Keratinocyte (primary cell): Measurements from ENCODE around the gene ART4. TPM values are rescaled to one million over a fixed set of nuclear protein-coding genes. Genes with fewer than 3 reads are reported as not detected.

Experiments used
- DNase-seq: peaks from one replicate; pipeline ENCODE4 v3.0.0-alpha.2; 2011; ENCODE audit warnings: low read depth, missing footprints, low spot score
- FAIRE-seq: peaks from 2 replicates; lab custom pipeline; 2011; peaks lifted over from hg19 to GRCh38; lab: Jason Lieb, UNC
- H2AFZ ChIP-seq: 2 replicates; pipeline ENCODE4 v1.6.0; 2012; ENCODE audit warnings: low read length, control low read depth, inconsistent platforms; ENCODE audit not compliant: control insufficient read depth
- H3K27ac ChIP-seq: 2 replicates; pipeline ENCODE4 v1.5.1; 2011; ENCODE audit warnings: low read length; ENCODE audit not compliant: control insufficient read depth, insufficient read depth
- H3K27me3 ChIP-seq: 3 replicates; pipeline ENCODE4 v1.6.0; 2011; ENCODE audit warnings: low read length; ENCODE audit not compliant: control insufficient read depth, insufficient read depth; ENCODE audit errors: extremely low read depth
- H3K36me3 ChIP-seq, 2 experiments: 2 replicates in 1 of 2; 3 replicates in 1 of 2; pipeline ENCODE4 v1.5.1; 2011; ENCODE audit warnings: low read length in 2 of 2, mild to moderate bottlenecking in 1 of 2; ENCODE audit not compliant: control insufficient read depth in 2 of 2, insufficient read depth in 2 of 2; ENCODE audit errors: extremely low read depth in 1 of 2
- H3K4me1 ChIP-seq: 3 replicates; pipeline ENCODE4 v1.5.1; 2011; ENCODE audit warnings: low read length; ENCODE audit not compliant: control insufficient read depth, insufficient read depth; ENCODE audit errors: extremely low read depth
- H3K4me2 ChIP-seq: 3 replicates; pipeline ENCODE4 v1.6.0; 2011; ENCODE audit warnings: low read depth, low read length; ENCODE audit not compliant: control insufficient read depth, insufficient read depth; ENCODE audit errors: extremely low read depth
- H3K4me3 ChIP-seq, 3 experiments: fragments of 200-600 bp in 1 of 3; sonication (generic) in 1 of 3; 2 replicates in 2 of 3; 3 replicates in 1 of 3; pipeline ENCODE4 v1.5.1; 2011 to 2016; ENCODE audit warnings: low read length in 3 of 3, mild to moderate bottlenecking in 3 of 3, control low read depth in 2 of 3, inconsistent platforms in 1 of 3, low read depth in 1 of 3, mixed read lengths in 1 of 3, mixed run types in 1 of 3, moderate library complexity in 1 of 3; ENCODE audit not compliant: control insufficient read depth in 2 of 3, insufficient read depth in 2 of 3; ENCODE audit errors: extremely low read depth in 1 of 3
- H3K79me2 ChIP-seq: 2 replicates; pipeline ENCODE4 v1.6.0; 2012; ENCODE audit warnings: low read length; ENCODE audit not compliant: control insufficient read depth, insufficient read depth
- H3K9ac ChIP-seq: 3 replicates; pipeline ENCODE4 v1.6.0; 2011; ENCODE audit warnings: low read length; ENCODE audit not compliant: control insufficient read depth, insufficient read depth; ENCODE audit errors: extremely low read depth
- H3K9me1 ChIP-seq: 3 replicates; pipeline ENCODE4 v1.6.0; 2011; ENCODE audit warnings: low read length; ENCODE audit not compliant: control insufficient read depth, insufficient read depth; ENCODE audit errors: extremely low read depth
- H3K9me3 ChIP-seq: 2 replicates; pipeline ENCODE4 v1.5.1; 2012; ENCODE audit warnings: low read depth, low read length; ENCODE audit not compliant: control insufficient read depth
- H4K20me1 ChIP-seq: 3 replicates; pipeline ENCODE4 v1.6.0; 2011; ENCODE audit warnings: low read length; ENCODE audit not compliant: control insufficient read depth, insufficient read depth; ENCODE audit errors: extremely low read depth
- EZH2 ChIP-seq: IDR thresholded peaks from one replicate; pipeline ENCODE4 v1.6.1; 2012; ENCODE audit warnings: inconsistent platforms, mild to moderate bottlenecking, low read length, moderate library complexity
- dilution Hi-C: fragments of 300-500 bp; cut with MboI; formaldehyde crosslinking; loops from one replicate; pipeline ENCODE4 v1.7.0; 2020; ENCODE audit warnings: low sequenced_read_pairs; ENCODE audit not compliant: extremely low pct_ligation_motif_present
- polyA plus RNA-seq, 5 experiments: library from polyadenylated mRNA; depleted of rRNA in 3 of 5; stranded (reverse) in 3 of 5; stranded (forward) in 1 of 5; unstranded in 1 of 5; fragments of >200 nt; gene quantifications; 1 replicate in 1 of 5; 2 replicates in 3 of 5; 3 replicates in 1 of 5; pipeline versions ENCODE4 v1.2.1 to v1.2.3, GENCODE V29; 2011 to 2012; ENCODE audit warnings: missing spikeins in 2 of 5, low read depth in 1 of 5, low replicate concordance in 1 of 5
- TF ChIP-seq, protein P1 (sequence below), 3 experiments: IDR thresholded peaks in 1 of 3; conservative IDR thresholded peaks in 1 of 3; optimal IDR thresholded peaks in 1 of 3; 2 replicates in 2 of 3; 3 replicates in 1 of 3; pipeline versions ENCODE3 to v1.5.1; 2011; ENCODE audit warnings: low read length in 3 of 3, mild to moderate bottlenecking in 3 of 3, moderate library complexity in 2 of 3, control low read depth in 1 of 3, inconsistent platforms in 1 of 3; ENCODE audit not compliant: insufficient read depth in 2 of 3; ENCODE audit errors: extremely low read depth in 1 of 3

The ART4 gene
- polyA plus RNA-seq, 1 donor (not counting 4 experiments of a cell fraction or from before 2014, with no cell fraction given) = not detected

DNA sequence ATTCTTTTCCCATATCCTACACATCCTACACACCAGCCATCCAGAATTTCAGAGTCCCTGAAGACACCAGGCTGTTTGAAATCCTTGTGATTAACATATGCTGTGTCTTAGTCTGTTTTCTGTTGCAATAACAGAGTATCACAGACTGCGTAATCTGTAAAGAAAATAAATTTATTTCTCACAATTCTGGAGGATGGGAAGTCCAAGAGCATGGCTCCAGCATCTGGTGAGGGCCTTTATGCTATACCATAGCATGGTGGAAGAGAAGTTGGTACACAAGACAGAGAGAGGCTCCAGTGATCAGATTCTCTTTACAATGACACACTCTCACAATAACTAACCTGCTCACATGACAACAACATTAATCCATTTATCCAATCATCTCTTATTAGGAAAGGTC, 4.1 kb downstream of the ART4 start:
- no peak overlapping the region for H2AFZ ChIP-seq
- no peak overlapping the region for H3K27ac ChIP-seq
- dilution Hi-C loops = no loop called here
- H3K4me3 ChIP-seq = no peak overlapping the region
- TF ChIP-seq, protein P1, sequence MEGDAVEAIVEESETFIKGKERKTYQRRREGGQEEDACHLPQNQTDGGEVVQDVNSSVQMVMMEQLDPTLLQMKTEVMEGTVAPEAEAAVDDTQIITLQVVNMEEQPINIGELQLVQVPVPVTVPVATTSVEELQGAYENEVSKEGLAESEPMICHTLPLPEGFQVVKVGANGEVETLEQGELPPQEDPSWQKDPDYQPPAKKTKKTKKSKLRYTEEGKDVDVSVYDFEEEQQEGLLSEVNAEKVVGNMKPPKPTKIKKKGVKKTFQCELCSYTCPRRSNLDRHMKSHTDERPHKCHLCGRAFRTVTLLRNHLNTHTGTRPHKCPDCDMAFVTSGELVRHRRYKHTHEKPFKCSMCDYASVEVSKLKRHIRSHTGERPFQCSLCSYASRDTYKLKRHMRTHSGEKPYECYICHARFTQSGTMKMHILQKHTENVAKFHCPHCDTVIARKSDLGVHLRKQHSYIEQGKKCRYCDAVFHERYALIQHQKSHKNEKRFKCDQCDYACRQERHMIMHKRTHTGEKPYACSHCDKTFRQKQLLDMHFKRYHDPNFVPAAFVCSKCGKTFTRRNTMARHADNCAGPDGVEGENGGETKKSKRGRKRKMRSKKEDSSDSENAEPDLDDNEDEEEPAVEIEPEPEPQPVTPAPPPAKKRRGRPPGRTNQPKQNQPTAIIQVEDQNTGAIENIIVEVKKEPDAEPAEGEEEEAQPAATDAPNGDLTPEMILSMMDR (optimal IDR thresholded peaks at IDR 0.05 in 1 of 3, IDR thresholded peaks at IDR 0.05 in 1 of 3, conservative IDR thresholded peaks at IDR 0.05 in 1 of 3; ENCODE audit: extremely low read depth in 1 of 3, insufficient read depth in 2 of 3, low read length in 3 of 3) = no peak
- no peak for TF ChIP-seq EZH2
- FAIRE-seq = no peak
- H3K9me3 ChIP-seq = no peaks in the 10 kb centered on the region
- peaks cover 23% of the 10 kb centered on the region for H3K4me1 ChIP-seq
- H3K27me3 ChIP-seq = no peaks in the 10 kb centered on the region
- no peak overlapping the region for H3K9ac ChIP-seq
- no peaks in the 10 kb centered on the region for H3K79me2 ChIP-seq
- no peak overlapping the region for H3K4me2 ChIP-seq
- no peak for DNase-seq
- H3K36me3 ChIP-seq = no peaks in the 10 kb centered on the region
- no peaks in the 10 kb centered on the region for H4K20me1 ChIP-seq
- no peaks in the 10 kb centered on the region for H3K9me1 ChIP-seq

DNA sequence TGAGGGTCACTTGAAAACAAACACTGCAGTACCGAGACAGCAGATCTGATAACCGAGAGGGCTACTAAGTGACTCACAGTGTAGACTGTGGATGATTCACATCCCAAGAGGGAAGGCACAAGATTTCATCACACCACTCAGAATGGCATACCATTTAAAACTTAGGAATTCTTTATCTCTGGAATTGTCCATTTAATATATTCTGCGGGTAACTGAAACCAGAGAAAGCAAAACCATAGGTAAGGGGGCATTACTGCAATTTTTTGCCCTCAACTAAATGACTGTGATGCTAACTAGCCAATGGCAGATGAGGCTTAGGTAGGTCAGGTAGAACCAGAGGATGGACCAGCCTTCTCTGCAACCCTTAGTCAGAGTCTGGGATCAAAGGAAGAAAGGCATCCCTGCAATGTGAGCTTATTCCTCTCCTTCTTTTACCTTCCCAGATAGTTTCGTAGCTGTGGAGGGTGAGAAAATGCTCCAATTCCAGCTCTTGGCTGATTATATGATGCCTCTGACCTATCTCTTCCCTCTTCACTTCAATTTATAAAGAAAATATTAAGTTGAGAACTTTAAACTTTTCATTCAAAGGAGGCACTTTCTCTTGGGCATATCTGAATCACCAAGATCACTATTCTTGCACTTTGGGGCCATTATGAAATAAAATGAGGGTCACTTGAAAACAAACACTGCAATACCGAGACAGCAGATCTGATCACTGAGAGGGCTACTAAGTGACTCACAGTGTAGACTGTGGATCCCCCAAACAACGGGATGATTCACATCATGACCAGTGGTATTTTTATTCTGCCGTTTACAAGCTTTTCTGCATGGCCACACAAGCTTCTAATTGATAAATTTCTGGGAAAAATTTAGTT, 6.8 kb downstream of the ART4 start:
- DNase-seq (no peak), FAIRE-seq (peak; percentile 93)
- Histone ChIP-seq H3K9me1 (no peaks in the 10 kb centered on the region), H3K4me1 (peaks cover 14% of the 10 kb centered on the region), H3K27me3 (no peaks in the 10 kb centered on the region), H3K4me2 (peak overlapping the region; percentile 75), H3K9ac (no peak overlapping the region), H4K20me1 (no peaks in the 10 kb centered on the region), H3K9me3 (no peaks in the 10 kb centered on the region), H3K4me3 (no peak overlapping the region), H3K36me3 (no peaks in the 10 kb centered on the region), H3K27ac (peak overlapping the region; percentile 65), H2AFZ (peak overlapping the region; percentile 30), H3K79me2 (no peaks in the 10 kb centered on the region)
- dilution Hi-C loops = no loop called here
- no peak for TF ChIP-seq EZH2
- TF ChIP-seq, protein P1 (optimal IDR thresholded peaks at IDR 0.05 in 1 of 3, IDR thresholded peaks at IDR 0.05 in 1 of 3, conservative IDR thresholded peaks at IDR 0.05 in 1 of 3; ENCODE audit: extremely low read depth in 1 of 3, insufficient read depth in 2 of 3, low read length in 3 of 3) = no peak
